Activated gamma-delta T cell (primary cell): ENCODE results near the gene FAM241B.

Experiments used
- DNase-seq: peaks from one replicate; lab custom pipeline; 2025; lab: John Stamatoyannopoulos, UW

Gene FAM241B

GRCh38 chr10:69649786-69650550 is 19.9 kb downstream of the FAM241B start:
- no peak for DNase-seq

- no peak for DNase-seq
Measured at GRCh38 chr10:69650589-69651261, 20.7 kb downstream of the FAM241B start.

GRCh38 chr10:69651362-69651761 is 21.3 kb downstream of the FAM241B start:
- DNase-seq = no peak

- DNase-seq = no peak
Measured at GRCh38 chr10:69652111-69652856, 22.2 kb downstream of the FAM241B start.

DNA sequence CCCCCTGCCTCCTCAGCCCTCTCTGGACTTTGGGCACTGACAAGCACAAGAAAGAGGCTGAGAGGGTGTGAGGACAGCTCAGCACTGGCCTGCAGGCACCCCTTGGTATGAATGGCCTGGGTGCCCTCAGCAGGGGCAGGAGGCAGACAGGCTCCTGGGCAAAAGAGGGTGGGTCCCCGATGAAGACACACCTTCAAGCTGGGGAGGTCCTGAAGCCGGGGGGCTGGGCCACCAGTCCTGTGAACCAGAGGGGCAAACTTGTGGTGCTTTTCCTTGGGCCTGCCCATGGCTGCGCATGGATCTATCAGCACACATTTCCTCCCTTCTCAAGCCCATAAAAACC is 22.8 kb downstream of the FAM241B start:
- DNase-seq = no peak

DNA sequence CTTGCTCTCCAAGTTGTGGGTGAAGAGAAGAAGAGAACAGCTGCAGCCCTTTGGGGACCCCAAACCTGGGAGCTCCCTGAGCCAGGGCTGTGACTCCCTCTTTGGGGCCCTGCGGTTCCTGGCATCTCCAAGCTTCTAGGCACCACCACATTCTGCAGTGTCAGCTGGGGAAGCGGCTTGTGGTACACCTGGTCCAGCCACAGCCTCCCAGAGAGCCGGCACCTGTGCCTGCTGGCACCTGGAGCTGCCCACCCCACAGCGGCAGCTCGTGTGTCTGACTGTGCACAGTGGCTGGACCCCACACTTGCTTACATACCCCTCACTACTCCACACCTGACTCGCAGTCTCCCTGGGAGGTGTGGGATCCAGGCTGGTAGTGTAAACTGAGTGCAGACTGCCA is 23.5 kb downstream of the FAM241B start:
- no peak for DNase-seq

DNA sequence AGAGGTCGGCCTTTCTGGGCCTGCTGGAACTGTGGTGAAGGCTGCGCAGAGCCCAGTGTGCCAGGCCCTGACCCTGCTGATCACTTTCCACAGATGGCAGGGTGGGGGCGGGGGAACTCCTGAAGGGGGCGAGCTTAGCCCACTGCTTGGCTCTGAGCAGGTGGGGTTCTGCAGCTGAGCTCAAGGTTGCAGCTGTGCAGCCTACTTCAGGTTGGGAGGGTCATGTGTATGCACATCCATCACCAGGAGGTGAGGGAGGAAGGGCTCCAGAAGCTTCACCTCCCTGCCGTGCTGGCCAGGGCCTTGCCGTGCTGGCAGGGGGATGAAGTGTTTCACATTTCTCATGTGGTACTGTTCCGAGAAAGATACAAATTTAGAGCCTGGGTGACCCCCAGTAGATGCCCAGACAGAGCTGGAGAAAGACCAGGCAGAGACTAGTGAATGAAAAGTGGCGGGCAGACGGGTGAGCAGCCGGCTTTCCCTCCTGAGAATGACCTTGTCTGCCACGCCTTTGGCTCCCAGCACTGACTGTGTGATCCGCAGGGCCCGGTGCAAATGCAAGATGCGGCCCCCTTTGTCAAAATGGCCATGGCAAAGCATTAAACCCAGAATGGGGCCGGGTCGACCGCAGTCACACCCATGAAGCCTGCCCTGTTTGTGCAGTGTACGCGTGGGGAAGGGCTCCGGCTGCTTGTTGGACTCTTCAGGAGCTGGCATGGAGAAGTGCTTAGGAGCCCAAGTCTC is 25.2 kb downstream of the FAM241B start:
- no peak for DNase-seq

GRCh38 chr10:69655868-69656555 is 26.0 kb downstream of the FAM241B start:
- no peak for DNase-seq

- DNase-seq = no peak
Measured at GRCh38 chr10:69656742-69657269, 26.8 kb downstream of the FAM241B start.

GRCh38 chr10:69657430-69657829 is 27.4 kb downstream of the FAM241B start:
- DNase-seq = no peak

GRCh38 chr10:69657866-69658265 is 27.8 kb downstream of the FAM241B start:
- DNase-seq = no peak

DNA sequence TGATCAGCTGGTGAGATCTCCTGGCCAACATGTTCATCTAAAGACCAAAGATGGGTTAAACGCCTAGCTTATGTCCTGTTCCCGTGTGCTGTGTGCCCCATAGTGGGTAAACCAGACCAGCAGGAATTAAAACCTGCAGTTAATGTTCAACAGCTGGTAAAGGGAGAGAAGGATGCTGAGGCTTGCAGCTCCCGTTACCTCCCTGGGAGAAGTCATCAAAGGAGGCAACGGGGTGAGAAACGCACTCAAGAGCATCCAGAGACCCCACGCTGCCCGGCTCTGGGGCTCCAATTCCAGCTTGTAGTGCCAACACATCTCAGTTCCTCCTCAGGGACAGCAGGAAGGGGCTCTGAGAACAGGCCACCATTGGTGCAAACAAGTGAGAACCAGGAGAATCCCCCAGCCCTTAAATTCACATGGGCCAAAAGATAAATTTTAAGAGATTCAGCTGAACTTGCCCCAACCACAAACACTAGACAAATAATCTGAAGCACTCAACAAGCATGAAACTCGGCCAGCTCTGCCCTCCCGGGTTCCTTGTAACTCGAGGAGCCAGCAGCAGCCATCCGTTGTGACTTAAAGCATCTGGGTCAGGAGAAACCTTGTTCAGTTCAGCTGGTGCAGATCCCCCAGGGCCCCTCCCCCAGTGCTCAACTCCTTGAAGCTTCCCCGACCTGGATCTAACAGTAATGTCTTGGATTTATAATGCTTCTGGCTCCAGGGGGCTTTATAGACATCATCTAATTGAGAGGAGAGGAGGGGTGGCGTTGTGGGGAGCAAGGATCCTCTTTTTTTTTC is 29.4 kb downstream of the FAM241B start:
- no peak for DNase-seq

DNA sequence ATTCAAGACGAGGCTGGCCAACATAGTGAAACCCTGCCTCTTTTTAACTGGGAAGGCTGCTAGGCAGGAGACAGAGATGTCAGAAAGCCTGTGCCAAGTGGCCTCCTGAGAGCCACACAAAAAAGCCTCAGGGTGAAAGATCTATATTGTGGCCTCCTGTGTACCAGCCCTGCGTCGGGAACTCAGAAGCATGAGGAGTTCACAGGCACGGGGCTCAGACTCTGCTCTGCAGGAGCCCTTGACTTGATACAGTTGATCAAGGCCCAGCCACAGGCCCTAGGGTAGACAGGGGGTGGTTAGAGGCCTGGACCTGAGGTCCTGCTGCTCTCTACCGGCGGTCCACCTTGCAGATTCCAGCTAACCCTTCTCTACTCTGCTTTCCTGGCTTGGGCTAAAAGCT is 30.2 kb downstream of the FAM241B start:
- no peak for DNase-seq

DNA sequence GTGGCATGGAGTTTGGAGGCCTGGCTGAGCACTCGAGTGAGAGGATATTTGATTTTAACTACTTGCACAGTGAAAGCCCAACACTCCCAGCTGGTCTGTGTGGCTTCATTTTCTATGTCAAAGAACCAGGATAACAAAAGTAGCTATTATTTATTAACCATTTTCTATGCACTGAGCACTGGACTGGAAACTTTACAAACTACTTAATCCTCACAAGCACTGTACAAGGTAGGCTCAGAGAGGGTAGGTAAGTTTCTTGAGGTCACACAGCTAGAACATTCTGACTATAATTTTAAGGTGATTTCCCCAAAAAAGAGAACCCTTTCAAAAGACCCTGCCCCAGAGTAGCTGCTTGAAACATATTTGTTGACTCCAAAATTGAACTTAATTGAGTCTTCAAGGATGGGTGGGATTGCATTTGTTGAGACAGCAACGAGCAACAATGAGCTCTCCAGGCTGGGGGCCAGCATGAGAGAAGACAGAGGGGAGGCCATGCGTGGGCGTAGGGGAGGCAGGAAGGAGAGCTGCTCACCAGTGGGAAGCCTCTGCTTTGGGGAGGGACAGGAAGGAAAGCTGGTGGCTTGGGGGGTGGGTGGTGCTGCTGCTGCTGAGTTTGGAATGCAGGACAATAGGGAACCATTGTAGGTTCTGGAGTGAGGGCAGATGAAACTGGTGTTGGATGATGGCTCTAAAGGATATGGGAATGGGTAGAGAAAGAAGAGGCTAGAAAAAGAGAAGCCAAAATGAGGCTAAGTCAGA is 31.5 kb downstream of the FAM241B start:
- DNase-seq = no peak

GRCh38 chr10:69662173-69662877 is 32.3 kb downstream of the FAM241B start:
- DNase-seq = no peak

- DNase-seq = no peak
Measured at GRCh38 chr10:69662901-69663300, 32.9 kb downstream of the FAM241B start.

DNA sequence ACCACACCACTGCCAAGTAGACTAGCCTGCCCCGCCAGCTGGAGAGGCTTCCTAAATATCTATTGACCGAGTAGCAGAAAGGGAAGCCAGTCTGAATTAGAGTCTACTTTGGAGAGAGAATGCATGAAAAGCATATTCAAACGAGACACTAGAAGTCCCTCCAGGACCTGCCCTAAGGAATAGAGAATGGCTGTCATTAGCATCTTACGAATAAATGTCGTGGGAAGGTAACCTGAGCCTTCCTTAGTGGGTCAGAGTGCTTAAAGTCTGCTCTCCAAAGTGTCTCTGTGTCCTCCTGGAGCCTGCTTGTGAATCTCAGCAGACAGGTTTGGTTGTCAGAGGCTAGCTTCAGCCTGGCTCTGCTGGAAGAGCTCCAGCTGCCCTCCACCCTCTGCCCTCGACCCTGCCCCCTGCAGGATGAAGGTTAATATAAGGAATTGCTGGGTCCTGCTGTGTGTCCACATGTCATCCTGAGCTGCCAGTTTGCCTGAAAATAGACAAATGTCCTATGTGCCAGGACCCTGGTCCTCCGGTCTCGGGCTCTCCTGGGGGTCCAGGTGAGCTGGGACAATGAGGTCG is 33.4 kb downstream of the FAM241B start:
- DNase-seq = no peak

GRCh38 chr10:69665474-69666320 is 35.6 kb downstream of the FAM241B start:
- DNase-seq = no peak
